IMR-90 (cell line): ENCODE results near the gene CDCA7. TPM values are rescaled to one million over a fixed set of nuclear protein-coding genes. Genes with fewer than 3 reads are reported as not detected.

Source experiments
- ATAC-seq: fragments of 200-7000 bp; cut with Tn5 transposase; 2 replicates; pipeline ENCODE4 v1.9.1; 2020; ENCODE audit warnings: low read depth, mild to moderate bottlenecking, moderate library complexity
- BruUV-seq: library from RNA; stranded (reverse); fragments of 400-500 nt; replicated peaks from 2 replicates; lab custom pipeline; 2021; lab: Mats Ljungman, UMichigan
- CTCF ChIA-PET: fragments of 300-600 bp; formaldehyde crosslinking; extraction: SDS; loops from one replicate; lab custom pipeline; 2021; ENCODE audit warnings: antibody characterized with exemption; lab: Yijun Ruan, JAX
- POLR2A ChIA-PET: fragments of 300-600 bp; sonication (Branson Sonifier 250); formaldehyde crosslinking; loops from one replicate; lab custom pipeline; 2022; ENCODE audit warnings: antibody characterized with exemption; ENCODE audit not compliant: unreplicated experiment; lab: Charles Lee
- DNase-seq: peaks from one replicate; pipeline ENCODE4 v3.0.0; 2013
- H2AFZ ChIP-seq: replicated peaks from 2 replicates; pipeline ENCODE3; 2013; ENCODE audit warnings: low read length, mild to moderate bottlenecking; ENCODE audit not compliant: poor library complexity
- H2AK5ac ChIP-seq: 2 replicates; pipeline ENCODE4 v1.6.1; 2013; ENCODE audit warnings: low read depth, low read length, inconsistent platforms
- H2AK9ac ChIP-seq: replicated peaks from 2 replicates; pipeline ENCODE3; 2013; ENCODE audit warnings: mild to moderate bottlenecking, low read depth, low read length, moderate library complexity; ENCODE audit not compliant: poor library complexity
- H2BK120ac ChIP-seq: 2 replicates; pipeline ENCODE4 v1.6.1; 2013; ENCODE audit warnings: low read depth, low read length, inconsistent platforms
- H2BK15ac ChIP-seq: 3 replicates; pipeline ENCODE4 v1.6.1; 2013; ENCODE audit warnings: low read depth, low read length, inconsistent platforms
- H2BK20ac ChIP-seq: 2 replicates; pipeline ENCODE4 v1.6.1; 2013; ENCODE audit warnings: low read depth, mild to moderate bottlenecking, inconsistent platforms, low read length, moderate library complexity
- H2BK5ac ChIP-seq: 2 replicates; pipeline ENCODE4 v1.6.1; 2013; ENCODE audit warnings: mild to moderate bottlenecking, low read depth, low read length, inconsistent platforms; ENCODE audit not compliant: poor library complexity, severe bottlenecking
- H3K14ac ChIP-seq: replicated peaks from 2 replicates; pipeline ENCODE4 v1.6.1; 2013; ENCODE audit warnings: low read depth, low read length, inconsistent platforms
- H3K18ac ChIP-seq: 2 replicates; pipeline ENCODE4 v1.6.1; 2013; ENCODE audit warnings: low read depth, low read length, control low read depth
- H3K23ac ChIP-seq: 2 replicates; pipeline ENCODE4 v1.6.1; 2013; ENCODE audit warnings: low read depth, low read length, inconsistent platforms
- H3K27ac ChIP-seq: 2 replicates; pipeline ENCODE4 v1.5.1; 2013; ENCODE audit warnings: mild to moderate bottlenecking, control low read depth, low read length; ENCODE audit not compliant: insufficient read depth
- H3K27me3 ChIP-seq: 2 replicates; pipeline ENCODE4 v1.6.1; 2013; ENCODE audit warnings: low read length; ENCODE audit not compliant: control insufficient read depth, insufficient read depth
- H3K36me3 ChIP-seq: 2 replicates; pipeline ENCODE4 v1.6.1; 2013; ENCODE audit warnings: low read length, mixed read lengths; ENCODE audit not compliant: control insufficient read depth, insufficient read depth
- H3K4ac ChIP-seq: 2 replicates; pipeline ENCODE4 v1.6.1; 2013; ENCODE audit warnings: low read depth, low read length, inconsistent platforms
- H3K4me1 ChIP-seq: 2 replicates; pipeline ENCODE4 v1.6.1; 2013; ENCODE audit warnings: low read length, mixed read lengths; ENCODE audit not compliant: control insufficient read depth, insufficient read depth
- H3K4me2 ChIP-seq: 2 replicates; pipeline ENCODE4 v1.6.1; 2013; ENCODE audit warnings: low read depth, mild to moderate bottlenecking, control low read depth, low read length, moderate library complexity
- H3K4me3 ChIP-seq: 2 replicates; pipeline ENCODE4 v1.5.1; 2013; ENCODE audit warnings: low read depth, mild to moderate bottlenecking, control low read depth, low read length, moderate library complexity; ENCODE audit not compliant: insufficient read depth
- H3K56ac ChIP-seq: 2 replicates; pipeline ENCODE4 v1.6.1; 2013; ENCODE audit warnings: low read length, inconsistent platforms; ENCODE audit not compliant: insufficient read depth; ENCODE audit errors: extremely low read depth
- H3K79me1 ChIP-seq, 2 experiments: 2 replicates each; pipeline ENCODE4 v1.6.1; 2013; ENCODE audit warnings: low read length in 2 of 2, inconsistent platforms in 1 of 2, low read depth in 1 of 2
- H3K9ac ChIP-seq: 2 replicates; pipeline ENCODE4 v1.6.1; 2013; ENCODE audit warnings: low read depth, low read length, control low read depth
- H3K9me1 ChIP-seq: 2 replicates; pipeline ENCODE4 v1.6.1; 2013; ENCODE audit warnings: low read length, inconsistent platforms; ENCODE audit not compliant: insufficient read depth
- H3K9me3 ChIP-seq: 2 replicates; pipeline ENCODE4 v1.6.1; 2013; ENCODE audit warnings: low read length; ENCODE audit not compliant: control insufficient read depth, insufficient read depth
- H4K20me1 ChIP-seq: 2 replicates; pipeline ENCODE4 v1.6.1; 2013; ENCODE audit warnings: low read length, inconsistent platforms; ENCODE audit not compliant: insufficient read depth
- H4K5ac ChIP-seq: 2 replicates; pipeline ENCODE4 v1.6.1; 2013; ENCODE audit warnings: mild to moderate bottlenecking, low read depth, low read length, control low read depth
- H4K8ac ChIP-seq, 2 experiments: 2 replicates each; pipeline ENCODE4 v1.6.1; 2013; ENCODE audit warnings: low read depth in 2 of 2, low read length in 2 of 2, control low read depth in 1 of 2, inconsistent platforms in 1 of 2
- H4K91ac ChIP-seq: 2 replicates; pipeline ENCODE4 v1.6.1; 2013; ENCODE audit warnings: low read depth, low read length, inconsistent platforms; ENCODE audit not compliant: insufficient read depth
- BHLHE40 ChIP-seq: fragments of 150-350 bp; IDR thresholded peaks from 2 replicates; pipeline ENCODE4 v1.6.1; 2016; ENCODE audit warnings: mild to moderate bottlenecking, low read depth, low read length
- CEBPB ChIP-seq: IDR thresholded peaks from 2 replicates; pipeline ENCODE4 v1.6.1; 2012; ENCODE audit warnings: low read depth, low read length, improper control_type of control experiment
- CHD1 ChIP-seq: IDR thresholded peaks from 2 replicates; pipeline ENCODE4 v1.6.1; 2012; ENCODE audit warnings: low read depth, low read length, improper control_type of control experiment
- CTCF ChIP-seq: conservative IDR thresholded peaks from 2 replicates; pipeline ENCODE4 v1.5.1; 2012; ENCODE audit warnings: mild to moderate bottlenecking, low read depth, low read length, improper control_type of control experiment
- ELK1 ChIP-seq: fragments of 150-350 bp; IDR thresholded peaks from 2 replicates; pipeline ENCODE4 v1.6.1; 2016; ENCODE audit warnings: low read depth, mild to moderate bottlenecking, low read length, moderate library complexity, borderline replicate concordance
- FOS ChIP-seq: fragments of 150-350 bp; IDR thresholded peaks from 2 replicates; pipeline ENCODE4 v1.6.1; 2016; ENCODE audit warnings: low read depth, low read length
- MAFK ChIP-seq: IDR thresholded peaks from 2 replicates; pipeline ENCODE4 v1.6.1; 2012; ENCODE audit warnings: low read depth, low read length, improper control_type of control experiment
- MAZ ChIP-seq: IDR thresholded peaks from 2 replicates; pipeline ENCODE4 v1.6.1; 2012; ENCODE audit warnings: low read depth, mild to moderate bottlenecking, low read length, improper control_type of control experiment, moderate library complexity, borderline replicate concordance
- MXI1 ChIP-seq: IDR thresholded peaks from 2 replicates; pipeline ENCODE4 v1.6.1; 2012; ENCODE audit warnings: low read depth, mild to moderate bottlenecking, low read length, moderate library complexity, borderline replicate concordance
- NFE2L2 ChIP-seq: fragments of 150-350 bp; IDR thresholded peaks from 2 replicates; pipeline ENCODE4 v1.6.1; 2016; ENCODE audit warnings: low read depth, mild to moderate bottlenecking, low read length
- POLR2A ChIP-seq: IDR thresholded peaks from 2 replicates; pipeline ENCODE4 v1.6.1; 2012; ENCODE audit warnings: mild to moderate bottlenecking, low read depth, low read length
- RAD21 ChIP-seq: IDR thresholded peaks from 2 replicates; pipeline ENCODE4 v1.6.1; 2012; ENCODE audit warnings: low read length, improper control_type of control experiment
- RCOR1 ChIP-seq: IDR thresholded peaks from 2 replicates; pipeline ENCODE4 v1.6.1; 2012; ENCODE audit warnings: mild to moderate bottlenecking, low read length, improper control_type of control experiment; ENCODE audit not compliant: insufficient replicate concordance
- RFX5 ChIP-seq: IDR thresholded peaks from 2 replicates; pipeline ENCODE4 v1.8.0; 2012; ENCODE audit warnings: low read depth, mild to moderate bottlenecking, low read length, moderate library complexity
- SMC3 ChIP-seq: fragments of 150-350 bp; IDR thresholded peaks from 2 replicates; pipeline ENCODE4 v1.6.1; 2016; ENCODE audit warnings: low read depth, mild to moderate bottlenecking, antibody characterized with exemption, low read length, moderate library complexity
- USF2 ChIP-seq: fragments of 150-350 bp; IDR thresholded peaks from 2 replicates; pipeline ENCODE4 v1.6.1; 2017; ENCODE audit warnings: mild to moderate bottlenecking, antibody characterized with exemption, low read length, low read depth
- WGBS, 2 experiments: methylation state at CpG; one replicate each; pipeline versions ENCODE4 v1.1.5 to v1.1.7; 2013; ENCODE audit warnings: missing lambda C conversion rate in 2 of 2; ENCODE audit not compliant: insufficient read length in 1 of 2; ENCODE audit errors: extremely low coverage in 2 of 2; 5-methylcytosine and 5-hydroxymethylcytosine counted together
- dilution Hi-C: fragments of 300-500 bp; cut with HindIII; formaldehyde crosslinking; loops from one replicate; pipeline ENCODE4 v1.14.3; 2018; ENCODE audit warnings: low sequenced_read_pairs; ENCODE audit not compliant: unreplicated experiment
- in situ Hi-C: fragments of 300-500 bp; cut with MboI; formaldehyde crosslinking; loops from 3 replicates; pipeline ENCODE4 v1.14.3; 2019; ENCODE audit warnings: low sequenced_read_pairs, inconsistent platforms, mixed read lengths
- intact Hi-C: fragments of 100-400 bp; cut with micrococcal nuclease; formaldehyde crosslinking; loops from 2 replicates; pipeline ENCODE4 v1.10.0; 2022
- polyA plus RNA-seq, 3 experiments: library from polyadenylated mRNA; depleted of rRNA; stranded (reverse); fragments of >200 nt; gene quantifications; 2 replicates each; pipeline ENCODE4 v1.2.3, GENCODE V29; 2012; ENCODE audit warnings: low replicate concordance in 1 of 3
- total RNA-seq: library from RNA; depleted of rRNA; stranded (reverse); fragments of >200 nt; gene quantifications from 2 replicates; pipeline ENCODE4 v1.2.3, GENCODE V29; 2012

Gene CDCA7
- total and polyA plus RNA-seq, 2 of the 4 experiments (the other 2 are of a cell fraction) = 12.0 to 18.7 TPM

- in situ Hi-C loops (loop anchor here (25.0 kb wide), 1 partner anchor 647 kb away; no protein-coding TSS in a partner anchor), intact Hi-C loops (no loop called here)
- WGBS, 2 experiments = no CpG with 5 or more reads among the region's 1 CpG
These were observed 60.2 kb downstream of the CDCA7 start for GRCh38 chr2:173414823-173415322.

More at GRCh38 chr2:173414823-173415322, 60.2 kb downstream of the CDCA7 start:
- Histone ChIP-seq H3K9me1 (no peaks in the 10 kb centered on the region), H2AK9ac (no peak overlapping the region), H4K20me1 (no peaks in the 10 kb centered on the region), H3K27me3 (peaks cover 12% of the 10 kb centered on the region), H2BK15ac (no peak overlapping the region), H3K56ac (no peak overlapping the region), H2AK5ac (no peak overlapping the region), H2BK20ac (no peak overlapping the region), H3K9ac (no peak overlapping the region), H3K36me3 (no peaks in the 10 kb centered on the region), H2AFZ (no peak overlapping the region), H3K79me1 (no peaks in the 10 kb centered on the region), H2BK5ac (no peak overlapping the region), H4K91ac (no peak overlapping the region), H3K23ac (no peak overlapping the region), H3K4me2 (no peak overlapping the region), H3K4me1 (no peaks in the 10 kb centered on the region), H2BK120ac (no peak overlapping the region), H3K9me3 (no peaks in the 10 kb centered on the region), H4K5ac (no peak overlapping the region), H4K8ac (no peak overlapping the region), H3K4ac (no peak overlapping the region), H3K27ac (no peak overlapping the region), H3K4me3 (no peak overlapping the region), H3K18ac (no peak overlapping the region), H3K14ac (no peak overlapping the region)
- TF ChIP-seq MAZ (no peak), MXI1 (no peak), RCOR1 (no peak), MAFK (no peak), CEBPB (no peak), BHLHE40 (no peak), SMC3 (no peak), RAD21 (no peak), FOS (no peak), CHD1 (no peak), CTCF (no peak), ELK1 (no peak), POLR2A (no peak), USF2 (no peak), NFE2L2 (no peak), RFX5 (no peak)
- CTCF ChIA-PET = interaction anchor here (0.6 to 0.7 kb wide), 2 partner anchors 33 to 274 kb away, joined by 3 read pairs; no protein-coding TSS in a partner anchor
- dilution Hi-C loops = no loop called here
- POLR2A ChIA-PET = no interaction called here
- no TSS peak for BruUV-seq
- DNase-seq (peak; percentile 57), ATAC-seq (no peak; the same call in 1 of the 2 replicates)
